Stimulated activated CD4-positive, alpha-beta T cell treated with anti-CD3 and anti-CD28 coated beads, Interleukin-12 subunit alpha, Interleukin-12 subunit beta, amount 100 ng/mL, for 24 hours (primary cell): Measurements from ENCODE around the gene RBM15.
A peak's percentile ranks its signal among the peaks of the same experiment; 100 is the strongest.

ENCODE experiments used
- DNase-seq, 2 experiments: peaks; one replicate each; pipeline ENCODE4 v3.0.0-alpha.2; 2020; ENCODE audit warnings: low read depth in 2 of 2

The RBM15 gene, protein sequence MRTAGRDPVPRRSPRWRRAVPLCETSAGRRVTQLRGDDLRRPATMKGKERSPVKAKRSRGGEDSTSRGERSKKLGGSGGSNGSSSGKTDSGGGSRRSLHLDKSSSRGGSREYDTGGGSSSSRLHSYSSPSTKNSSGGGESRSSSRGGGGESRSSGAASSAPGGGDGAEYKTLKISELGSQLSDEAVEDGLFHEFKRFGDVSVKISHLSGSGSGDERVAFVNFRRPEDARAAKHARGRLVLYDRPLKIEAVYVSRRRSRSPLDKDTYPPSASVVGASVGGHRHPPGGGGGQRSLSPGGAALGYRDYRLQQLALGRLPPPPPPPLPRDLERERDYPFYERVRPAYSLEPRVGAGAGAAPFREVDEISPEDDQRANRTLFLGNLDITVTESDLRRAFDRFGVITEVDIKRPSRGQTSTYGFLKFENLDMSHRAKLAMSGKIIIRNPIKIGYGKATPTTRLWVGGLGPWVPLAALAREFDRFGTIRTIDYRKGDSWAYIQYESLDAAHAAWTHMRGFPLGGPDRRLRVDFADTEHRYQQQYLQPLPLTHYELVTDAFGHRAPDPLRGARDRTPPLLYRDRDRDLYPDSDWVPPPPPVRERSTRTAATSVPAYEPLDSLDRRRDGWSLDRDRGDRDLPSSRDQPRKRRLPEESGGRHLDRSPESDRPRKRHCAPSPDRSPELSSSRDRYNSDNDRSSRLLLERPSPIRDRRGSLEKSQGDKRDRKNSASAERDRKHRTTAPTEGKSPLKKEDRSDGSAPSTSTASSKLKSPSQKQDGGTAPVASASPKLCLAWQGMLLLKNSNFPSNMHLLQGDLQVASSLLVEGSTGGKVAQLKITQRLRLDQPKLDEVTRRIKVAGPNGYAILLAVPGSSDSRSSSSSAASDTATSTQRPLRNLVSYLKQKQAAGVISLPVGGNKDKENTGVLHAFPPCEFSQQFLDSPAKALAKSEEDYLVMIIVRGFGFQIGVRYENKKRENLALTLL

DNA sequence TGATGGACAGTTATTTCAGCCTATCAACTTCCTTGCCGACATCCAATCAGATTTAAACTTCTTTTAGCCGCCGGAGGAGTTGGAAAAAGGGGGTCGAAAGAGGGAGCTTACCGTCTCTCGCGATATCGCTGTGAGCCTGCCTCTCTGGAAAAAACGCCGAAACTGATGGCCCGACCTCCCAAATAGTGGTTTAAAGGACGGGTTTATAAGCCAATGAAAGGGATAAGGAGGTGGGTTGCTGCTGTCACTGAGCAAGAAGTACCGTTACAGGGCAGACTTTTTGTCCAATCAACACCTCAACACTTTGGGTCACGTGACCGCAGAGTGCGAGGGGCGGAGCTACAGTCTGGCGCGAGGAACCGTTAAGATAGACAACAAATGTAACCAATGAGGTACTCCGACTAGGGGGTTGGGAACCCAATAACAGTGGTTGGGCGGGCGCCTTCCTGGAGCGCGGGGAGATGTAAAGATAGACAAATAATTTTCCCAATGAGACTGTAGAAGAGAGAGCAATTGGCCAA is at the start of gene RBM15:
TSS of gene RBM15 (plus strand) at position 492 of the 521 bp plus-strand sequence. CDS start at position 521, 29 bp downstream.
- peak; percentile 89 to 94 for DNase-seq

DNA sequence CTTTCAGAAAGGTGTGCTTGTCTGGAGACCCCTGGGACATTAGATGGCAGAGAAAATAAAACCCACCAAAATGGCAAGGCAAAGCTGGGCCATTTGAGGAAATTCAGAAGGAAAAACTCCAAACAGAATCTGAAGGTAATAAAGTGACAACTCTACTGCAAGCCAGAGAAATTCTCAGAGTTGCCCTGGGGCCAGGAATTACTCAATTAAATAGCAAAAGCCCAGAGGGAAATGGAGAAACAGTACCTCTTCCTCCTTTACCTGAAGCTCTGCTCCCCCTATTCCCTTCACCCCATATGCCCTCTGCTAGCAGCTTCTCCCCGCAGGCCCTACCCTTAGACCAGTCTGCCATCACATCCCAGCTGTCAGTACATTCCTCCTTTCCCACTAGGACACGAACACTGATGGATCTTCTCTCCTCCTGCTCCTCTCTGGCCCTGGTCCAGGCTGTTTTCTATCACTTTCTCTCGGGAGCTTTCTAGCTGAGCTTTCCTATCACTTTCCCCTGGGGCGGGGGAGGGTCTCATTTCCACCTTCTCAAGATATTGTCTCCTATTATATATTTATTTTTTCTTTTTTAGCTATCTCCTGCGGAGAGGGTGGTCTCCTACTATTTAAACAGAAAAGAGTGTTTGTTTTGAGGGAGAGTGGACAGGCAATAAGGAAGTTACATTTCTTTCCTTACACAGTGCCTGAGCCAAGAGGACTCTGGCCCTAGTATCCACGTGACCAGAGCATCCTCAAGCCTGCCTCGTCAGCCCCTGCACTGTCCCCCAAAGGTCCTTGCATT is 47.7 kb upstream of the RBM15 start:
- DNase-seq, result no peak

DNA sequence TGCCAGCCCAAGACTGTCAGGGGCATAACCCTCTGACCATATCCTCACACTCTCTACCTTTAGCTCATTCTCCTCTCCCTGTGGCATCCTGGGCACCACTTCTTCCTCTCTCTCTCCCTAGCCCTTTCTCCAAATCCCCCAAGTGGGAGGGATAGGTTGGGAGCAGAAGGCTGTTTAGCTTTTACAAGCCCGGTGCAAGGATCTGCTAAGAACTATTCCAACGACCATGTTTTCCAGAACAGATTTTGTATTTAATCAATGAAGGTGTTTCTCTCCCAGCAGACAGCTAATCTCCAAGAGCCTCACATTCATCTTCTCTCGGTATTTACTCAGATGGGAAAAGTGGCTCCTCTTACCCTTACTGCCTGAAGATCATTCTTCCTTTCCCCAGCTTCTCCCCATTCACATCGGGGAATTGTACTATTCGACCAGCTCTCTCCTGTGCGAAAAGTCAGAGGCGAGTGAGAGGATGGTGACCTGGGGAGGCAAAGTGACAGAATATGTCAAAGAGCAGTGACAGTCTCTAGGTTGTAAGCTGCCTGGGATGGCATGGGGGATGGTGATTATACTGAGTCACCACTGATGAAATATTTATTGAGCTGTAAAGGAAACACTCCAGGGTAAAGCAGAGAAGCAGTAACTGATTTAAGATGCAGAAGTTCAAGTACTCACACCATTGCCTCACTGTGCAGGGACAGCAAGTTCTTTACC is 47.0 kb upstream of the RBM15 start:
- no peak for DNase-seq

DNA sequence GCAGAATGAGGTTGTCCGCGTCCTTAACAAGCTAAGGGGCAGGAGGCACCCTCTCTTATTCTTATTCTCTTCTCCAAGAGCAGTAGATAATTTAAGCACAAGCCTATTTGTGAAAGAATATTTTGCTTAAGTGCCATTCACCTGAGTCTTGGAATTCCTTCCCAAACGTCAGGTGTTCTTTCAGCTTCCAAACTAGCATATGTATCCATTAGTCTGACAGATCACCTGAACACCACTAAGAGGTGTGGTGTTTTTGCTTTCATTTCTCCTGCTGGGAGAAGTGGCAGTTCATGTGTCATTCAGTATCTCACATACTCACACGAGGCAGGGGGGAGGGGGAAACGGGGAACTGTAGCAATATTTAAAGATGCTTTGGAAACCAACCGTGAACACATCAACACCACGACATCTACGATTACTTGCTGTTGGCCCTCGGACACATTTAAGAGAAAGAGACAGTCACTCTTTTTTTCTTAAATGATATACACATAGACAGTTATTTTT is 45.5 kb upstream of the RBM15 start:
- DNase-seq, result no peak

DNA sequence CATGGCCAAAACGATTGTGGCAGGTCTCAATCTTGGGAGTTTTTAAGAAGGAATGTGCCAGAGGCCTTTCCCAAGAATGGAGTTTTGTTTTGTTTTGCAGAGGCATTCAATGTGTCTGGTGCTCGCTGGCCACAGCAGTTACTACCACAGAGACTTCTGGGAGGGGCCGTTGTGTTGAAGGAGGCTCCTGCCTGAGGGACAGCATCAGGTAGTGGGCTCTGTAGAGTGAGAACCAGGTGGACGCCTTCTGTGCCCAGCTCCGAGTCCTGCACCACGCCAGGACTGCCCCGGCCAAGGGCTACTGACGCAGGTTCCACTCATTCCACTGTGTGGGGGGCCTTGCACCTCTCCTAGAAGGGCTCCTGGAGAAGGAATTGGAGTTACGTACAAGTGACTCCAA is 44.9 kb upstream of the RBM15 start:
- DNase-seq, result no peak

DNA sequence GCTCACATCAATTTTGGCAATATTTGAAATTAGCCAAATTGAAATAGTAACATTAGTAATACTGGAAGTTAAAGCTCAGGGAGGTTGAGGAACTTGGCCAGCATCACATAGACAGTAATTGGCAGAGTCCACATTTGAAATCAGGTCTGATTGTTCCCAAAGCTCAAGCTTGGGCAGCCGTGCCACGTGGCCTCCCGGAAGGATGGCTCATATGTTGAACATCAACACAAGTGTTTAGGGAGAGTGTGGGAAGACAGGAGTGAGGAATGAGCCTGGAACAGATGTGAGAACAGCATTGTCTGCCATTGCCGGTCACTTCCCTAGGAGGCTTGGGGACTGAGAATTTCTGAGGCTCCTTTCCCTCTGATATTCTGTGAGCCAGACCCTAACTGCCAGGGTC is 40.2 kb upstream of the RBM15 start:
- no peak for DNase-seq

DNA sequence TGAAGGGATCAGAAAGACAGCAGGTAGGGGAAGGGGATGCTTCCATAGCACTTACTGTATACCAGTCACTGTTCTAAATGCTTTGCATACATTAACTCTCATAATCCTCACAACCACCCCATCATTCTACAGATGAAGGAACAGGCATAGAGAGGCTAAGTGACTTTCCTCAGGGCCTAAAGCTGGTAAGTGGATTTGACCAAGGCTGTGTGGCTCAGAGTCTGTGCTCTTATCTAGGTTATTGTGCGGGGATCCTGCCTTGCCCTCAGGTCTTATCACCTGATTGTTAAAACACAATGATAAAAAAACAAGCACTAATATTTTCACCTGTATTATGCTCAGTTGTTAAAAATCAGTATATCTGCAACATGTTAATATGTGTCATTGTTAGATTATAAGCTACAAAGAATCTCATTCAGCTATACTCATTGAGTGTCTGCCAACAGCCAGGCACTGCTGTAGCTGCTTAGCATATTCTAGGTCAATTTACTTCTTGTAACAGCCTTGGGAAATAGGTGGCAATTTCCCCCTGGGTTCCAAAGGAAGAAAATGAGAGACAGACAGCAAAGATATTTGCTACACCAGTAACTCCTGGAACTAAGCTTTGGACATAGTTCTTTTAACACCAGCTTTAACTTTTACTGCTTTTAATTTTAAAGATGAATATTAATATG is 38.6 kb upstream of the RBM15 start:
- DNase-seq, result no peak

DNA sequence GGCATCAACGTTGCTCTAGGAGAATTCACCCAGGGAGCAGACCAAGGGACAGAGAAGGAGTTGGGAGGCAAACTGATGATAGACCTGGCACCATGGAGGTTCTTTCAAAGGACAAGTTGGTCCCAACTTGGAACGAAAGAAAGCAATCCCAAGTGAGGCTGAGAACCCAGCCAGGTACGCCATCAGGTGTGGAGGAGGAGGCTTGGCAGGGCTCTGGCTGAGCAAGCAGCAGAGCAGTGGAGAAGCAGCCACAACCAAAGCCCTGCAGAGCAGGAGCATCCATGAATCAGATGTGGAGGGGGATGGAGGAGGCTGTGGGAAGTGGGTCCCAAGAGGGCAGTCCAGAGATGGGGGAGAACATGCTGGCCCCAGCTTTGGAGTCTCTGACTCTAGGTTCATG is 36.3 kb upstream of the RBM15 start:
- no peak for DNase-seq

DNA sequence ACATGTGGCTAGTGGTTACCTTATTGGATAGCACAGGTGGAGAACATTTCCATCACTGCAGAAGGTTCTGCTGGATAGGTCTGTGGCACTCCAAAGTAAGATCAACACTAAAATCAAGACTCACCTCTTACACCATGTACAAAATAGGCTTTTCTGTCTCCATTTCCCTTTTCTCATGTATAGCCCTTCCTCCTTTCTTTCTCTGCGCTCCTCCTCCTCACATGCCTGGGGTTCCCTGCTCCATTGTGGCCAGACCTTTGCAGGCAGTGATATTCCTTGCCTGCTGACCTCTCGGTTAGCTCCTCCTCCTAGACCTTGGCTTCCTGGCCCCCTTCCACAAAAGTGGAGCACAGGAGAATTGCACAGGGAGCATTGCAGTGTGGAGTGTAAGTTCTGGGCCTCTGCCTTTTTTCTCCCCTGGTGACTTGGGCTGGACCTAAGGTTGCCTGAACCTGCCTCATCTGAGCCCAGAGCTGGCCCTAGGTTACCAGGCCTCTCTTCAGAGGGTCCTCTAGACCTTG is 33.2 kb upstream of the RBM15 start:
- DNase-seq, result no peak

DNA sequence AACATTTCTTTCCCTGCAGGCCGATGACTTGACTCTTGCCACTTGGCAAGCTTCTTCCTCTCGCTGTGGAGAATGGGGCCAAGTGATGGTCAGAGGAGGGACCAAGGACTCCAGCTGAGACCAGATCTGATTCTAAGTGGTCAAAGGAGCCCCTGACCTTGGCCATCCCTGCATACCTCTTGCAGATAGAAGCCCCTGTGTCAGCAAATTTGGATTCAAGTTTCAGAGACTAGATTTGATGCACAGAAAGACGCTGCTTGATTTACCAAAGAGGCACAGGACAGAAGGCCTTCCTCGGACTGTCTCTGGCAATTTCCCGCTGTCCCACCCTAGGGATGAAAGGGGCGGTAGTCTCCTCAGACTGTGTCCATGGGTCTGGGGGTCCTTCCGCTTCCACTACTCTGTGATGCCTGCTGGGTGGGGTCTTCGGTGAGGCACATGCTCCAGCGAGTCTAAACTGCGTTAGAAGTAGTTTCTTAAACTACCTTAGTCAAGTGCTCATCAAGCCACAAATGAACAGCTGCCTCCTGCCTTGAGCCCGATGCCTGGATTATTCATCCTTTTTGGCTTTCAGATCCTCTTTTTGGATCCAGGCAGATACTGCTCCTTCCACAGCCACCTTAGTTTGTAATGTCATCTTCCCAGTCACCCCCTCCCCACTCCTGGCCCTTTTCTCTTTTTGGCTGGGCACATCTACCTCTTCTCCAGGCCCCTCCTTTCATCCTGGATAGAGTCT is 31.8 kb upstream of the RBM15 start:
- DNase-seq, result no peak

DNA sequence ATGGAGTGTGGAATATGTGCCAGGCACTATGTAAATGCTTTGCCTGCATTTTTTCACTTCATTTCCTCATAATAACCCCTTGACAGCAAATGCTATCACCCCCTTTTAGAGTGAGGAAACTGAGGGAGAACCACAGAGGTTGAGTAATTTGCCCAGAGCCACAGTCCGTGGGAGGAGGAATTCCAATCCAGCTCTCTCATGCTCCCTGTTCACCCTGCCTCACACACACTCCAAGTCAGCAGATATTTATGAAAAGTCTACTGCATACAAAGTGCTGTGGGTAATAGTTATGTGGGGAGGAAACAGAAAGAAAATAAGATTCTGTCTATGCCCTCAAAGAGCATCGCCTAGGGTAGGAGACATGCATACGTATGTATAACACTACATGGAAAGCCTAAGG is 30.9 kb upstream of the RBM15 start:
- no peak for DNase-seq

DNA sequence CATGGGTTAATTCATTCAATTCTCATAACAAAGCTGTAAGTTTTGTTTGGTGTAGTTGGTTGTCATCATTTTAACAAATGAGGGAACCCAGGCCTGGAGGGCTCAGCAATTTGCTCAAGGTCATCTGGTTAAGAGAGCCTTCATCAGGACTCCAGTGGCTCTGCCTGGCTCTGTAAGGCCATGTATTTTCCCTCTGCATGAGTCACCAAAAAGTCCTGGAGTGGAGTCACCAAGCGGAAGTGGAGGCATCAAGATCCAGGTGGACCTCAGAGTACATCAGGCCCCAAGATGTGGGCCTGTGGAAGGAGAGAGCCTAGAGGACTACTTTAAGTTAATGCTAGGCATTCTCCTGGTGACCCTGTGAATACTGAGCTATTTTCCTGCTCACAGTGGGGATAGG is 30.0 kb upstream of the RBM15 start:
- DNase-seq, result no peak

DNA sequence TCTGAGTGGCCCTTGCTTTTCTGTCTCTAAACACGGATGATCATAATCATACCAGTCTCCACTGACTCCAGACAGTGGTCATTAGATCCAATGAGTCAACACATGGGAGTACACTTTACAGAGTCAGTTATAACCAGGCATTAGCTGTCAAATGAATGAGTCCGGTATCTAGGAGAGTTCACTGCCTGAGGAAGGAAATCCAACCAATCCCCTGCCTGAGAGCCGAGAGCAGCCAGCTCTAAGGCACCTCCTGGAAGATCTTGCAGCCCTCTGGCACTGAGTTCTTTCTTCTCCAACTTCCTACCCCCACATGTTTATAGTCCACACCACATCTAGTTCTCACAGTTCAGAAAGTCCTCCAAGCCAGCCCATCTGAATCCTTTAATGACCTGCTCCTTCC is 29.4 kb upstream of the RBM15 start:
- no peak for DNase-seq

DNA sequence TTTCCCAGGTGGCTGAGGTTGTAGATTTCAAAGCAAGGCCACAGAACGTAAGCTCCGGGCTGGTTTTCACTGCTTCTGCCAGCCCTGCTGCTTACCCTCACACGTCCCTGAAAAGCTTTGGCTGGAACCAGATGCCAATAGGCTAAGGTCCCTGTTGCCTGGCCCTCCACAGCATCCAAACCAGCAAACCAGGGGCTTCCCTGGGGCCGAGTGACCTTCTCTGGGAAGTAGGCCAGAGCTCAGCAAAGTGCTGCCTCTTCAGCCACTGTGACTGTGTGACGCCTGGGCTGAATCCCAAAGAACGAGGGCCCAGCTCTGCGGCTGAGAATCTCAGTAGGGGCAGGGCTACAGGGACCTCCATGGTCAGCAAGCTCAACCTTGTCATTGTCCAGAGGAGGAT is 28.9 kb upstream of the RBM15 start:
- DNase-seq, result no peak

DNA sequence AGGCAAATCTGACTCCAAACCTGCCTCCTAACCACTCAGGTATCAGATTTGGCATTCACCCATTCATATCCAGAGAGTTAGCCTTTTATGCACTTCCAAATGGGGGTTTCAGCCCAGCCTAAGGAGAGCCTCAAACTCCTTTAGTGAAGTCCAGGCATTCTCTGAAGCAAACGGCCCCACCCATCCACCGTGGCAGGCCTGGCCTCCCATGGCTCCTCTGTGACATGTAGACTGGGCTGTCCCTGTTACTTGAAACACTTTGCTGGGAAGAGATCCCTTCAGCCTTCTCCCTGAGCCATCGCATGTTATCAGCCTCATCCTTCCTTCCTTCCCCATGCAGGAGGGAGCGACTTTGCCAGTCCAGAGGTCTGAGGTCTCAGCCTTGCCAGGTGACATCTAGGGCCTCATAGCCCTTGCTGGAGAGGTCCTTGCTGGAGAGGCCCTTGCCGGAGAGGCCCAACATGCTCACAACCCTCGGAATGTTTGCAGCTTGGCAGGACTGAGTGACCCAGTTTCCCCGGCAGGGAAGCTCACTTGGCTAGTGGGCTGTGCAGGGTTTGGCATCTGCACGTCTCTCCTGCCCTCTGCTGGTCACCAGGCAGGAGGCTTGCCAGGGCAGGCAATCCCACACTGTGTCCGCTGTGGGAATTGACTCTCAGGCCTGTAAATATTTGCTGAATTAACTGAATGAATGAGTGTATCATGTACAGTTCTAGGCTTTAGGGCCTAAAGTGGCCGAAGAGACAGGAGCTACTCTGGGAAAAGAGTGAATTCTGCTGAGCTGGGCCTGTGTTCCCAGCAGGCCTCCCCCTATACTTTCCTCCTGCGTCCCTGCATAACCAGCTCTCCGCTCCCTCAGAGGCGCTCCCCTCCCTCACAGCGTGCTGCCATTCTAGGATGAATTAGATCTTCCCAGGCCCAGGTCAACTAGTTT is 26.7 kb upstream of the RBM15 start:
- DNase-seq, result peak; percentile 57 to 64

DNA sequence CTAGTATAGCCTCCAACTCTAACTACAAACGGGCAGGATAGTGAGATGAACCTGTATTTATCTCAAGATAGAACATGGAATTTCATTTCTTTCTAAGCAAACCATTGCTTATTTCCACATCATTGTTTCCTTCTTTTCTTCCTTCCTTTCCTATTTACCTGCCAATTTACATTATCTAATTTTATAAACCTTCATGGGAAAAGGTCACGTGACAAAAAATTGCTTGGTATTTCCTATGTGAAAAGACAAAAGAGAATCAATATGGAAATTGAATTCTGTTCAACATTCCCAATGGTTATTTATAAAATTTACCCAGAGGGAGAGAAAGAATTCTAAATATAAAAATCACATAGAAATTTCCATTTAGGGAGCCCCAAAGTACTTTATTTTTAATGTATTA is 22.4 kb upstream of the RBM15 start:
- DNase-seq, result no peak

DNA sequence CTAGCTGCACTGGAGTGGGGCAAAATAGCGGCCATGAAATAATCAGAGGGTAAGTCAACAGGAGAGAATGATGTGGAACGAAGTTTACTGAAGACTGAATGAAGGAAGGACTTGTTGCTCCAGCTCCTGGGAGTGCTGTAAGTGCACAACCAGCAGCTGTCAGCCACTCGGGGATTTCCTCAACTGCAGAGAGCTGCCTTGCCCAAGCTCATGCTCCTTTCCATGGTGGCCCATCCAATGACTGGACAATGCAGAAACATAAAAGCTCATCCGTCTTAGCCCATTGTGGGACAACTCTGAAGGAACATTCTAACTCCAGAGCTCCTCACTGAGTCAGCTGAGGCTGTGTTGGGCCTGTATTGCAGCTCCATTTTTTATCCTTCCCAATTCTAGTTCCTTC is 21.1 kb upstream of the RBM15 start:
- no peak for DNase-seq
